ENCODE results near the gene ZBTB11. TPM values are rescaled to one million over a fixed set of nuclear protein-coding genes. Genes with fewer than 3 reads are reported as not detected.
A peak's percentile ranks its signal among the peaks of the same experiment; 100 is the strongest.
"Not testable (repeated sequence)": the region's sequence is repeated elsewhere in the genome, so short reads cannot be mapped to it uniquely, and the experiment has no call there.

The ZBTB11 gene
- total RNA-seq, 4 donors from 2014 or later: 28.0 to 43.6 (median 35.9) TPM

- peak overlapping the region; percentile 90 to 99 (median 95) for H3K27ac ChIP-seq
- intact Hi-C loops (cut with DNase I): no loop called here
- DNase-seq: no peak
- H3K4me3 ChIP-seq (replicated peaks in 1 of 3): peak overlapping the region; percentile 42 to 99 (median 75)
- TF ChIP-seq POLR2A (IDR thresholded peaks at IDR 0.05): no peak
- no peak for TF ChIP-seq CTCF (IDR thresholded peaks at IDR 0.05)
- no peaks in the 10 kb centered on the region for H3K9me3 ChIP-seq
- no peaks in the 10 kb centered on the region for H3K27me3 ChIP-seq
- peaks cover 23 to 26% of the 10 kb centered on the region in 2 donors for H3K4me1 ChIP-seq
- H3K36me3 ChIP-seq: peaks cover 27 to 35% of the 10 kb centered on the region in 2 donors
- WGBS, 2 donors: 3% methylated on average over 11 of the region's 11 CpGs
Measured at GRCh38 chr3:101685870-101686307, 9.0 kb upstream of the ZBTB11 start.

- peaks cover 19 to 21% of the 10 kb centered on the region in 2 donors for H3K4me1 ChIP-seq
- intact Hi-C loops (cut with DNase I): no loop called here
- H3K27ac ChIP-seq: peak overlapping the region in 2 of 3 donors; percentile 90 to 95
- no peak for DNase-seq
- TF ChIP-seq CTCF (IDR thresholded peaks at IDR 0.05) (no peak), POLR2A (IDR thresholded peaks at IDR 0.05) (no peak)
- no peaks in the 10 kb centered on the region for H3K27me3 ChIP-seq
- H3K36me3 ChIP-seq: peaks cover 35 to 43% of the 10 kb centered on the region in 2 donors
- peak overlapping the region in 1 of 3 donors; percentile 42 for H3K4me3 ChIP-seq (replicated peaks in 1 of 3)
- H3K9me3 ChIP-seq: no peaks in the 10 kb centered on the region
Measured at GRCh38 chr3:101685050-101685400, 8.1 kb upstream of the ZBTB11 start.

- Histone ChIP-seq H3K36me3 (peaks cover 38 to 46% of the 10 kb centered on the region in 2 donors), H3K27me3 (no peaks in the 10 kb centered on the region), H3K9me3 (no peaks in the 10 kb centered on the region), H3K4me3 (replicated peaks in 1 of 3) (no peak overlapping the region), H3K27ac (no peak overlapping the region), H3K4me1 (peaks cover 25 to 29% of the 10 kb centered on the region in 2 donors)
- intact Hi-C loops (cut with DNase I): no loop called here
- TF ChIP-seq CTCF (IDR thresholded peaks at IDR 0.05) (no peak), POLR2A (IDR thresholded peaks at IDR 0.05) (no peak)
- WGBS, 2 donors: 93 to 95% methylated on average over 4 of the region's 4 CpGs
- no peak for DNase-seq
Measured at GRCh38 chr3:101680466-101680865, 3.5 kb upstream of the ZBTB11 start.

- H3K27ac ChIP-seq; H3K9me3 ChIP-seq; DNase-seq; H3K27me3 ChIP-seq; H3K4me3 ChIP-seq (replicated peaks in 1 of 3): not testable (repeated sequence)
- Histone ChIP-seq H3K4me1 (peaks cover 14 to 20% of the 10 kb centered on the region in 2 donors), H3K36me3 (peaks cover 38 to 40% of the 10 kb centered on the region in 2 donors)
- 53 to 58% methylated on average over 2 of the region's 2 CpGs for WGBS, 2 donors
- intact Hi-C loops (cut with DNase I): loop anchor here (5.0 kb wide), 1 partner anchor 107 kb away; the partner anchor contains the start of gene PCNP
Measured at GRCh38 chr3:101678837-101679236, 1.9 kb upstream of the ZBTB11 start.

- peaks cover 10 to 18% of the 10 kb centered on the region in 2 donors for H3K4me1 ChIP-seq
- no peaks in the 10 kb centered on the region for H3K9me3 ChIP-seq
- no peaks in the 10 kb centered on the region for H3K27me3 ChIP-seq
- peak overlapping the region in 1 of 3 donors; percentile 5 for H3K4me3 ChIP-seq (replicated peaks in 1 of 3)
- DNase-seq: no peak
- H3K36me3 ChIP-seq: peaks cover 29 to 30% of the 10 kb centered on the region in 2 donors
- peak overlapping the region in 2 of 3 donors; percentile 69 to 98 for H3K27ac ChIP-seq
- no peak for TF ChIP-seq POLR2A (IDR thresholded peaks at IDR 0.05)
- TF ChIP-seq CTCF (IDR thresholded peaks at IDR 0.05): no peak
- 44 to 52% methylated on average over 26 to 29 of the region's 29 CpGs for WGBS, 2 donors
- intact Hi-C loops (cut with DNase I): loop anchor here (5.0 kb wide), 1 partner anchor 105 kb away; the partner anchor contains the start of gene PCNP
Measured at GRCh38 chr3:101677436-101678286, 729 bp upstream of the ZBTB11 start.
